Mucosa of descending colon (tissue), 3 donors: ENCODE data around the gene CDC42EP5. TPM values are rescaled to one million over a fixed set of nuclear protein-coding genes. Genes with fewer than 3 reads are reported as not detected.
A peak's percentile ranks its signal among the peaks of the same experiment; 100 is the strongest.

ENCODE experiments used
- ATAC-seq: fragments of 200-7000 bp; cut with Tn5 transposase; one replicate; pipeline ENCODE4 v1.9.1; 2020; ENCODE audit warnings: mild to moderate bottlenecking, moderate library complexity
- DNase-seq, 3 donors: peaks; one replicate each; pipeline ENCODE4 v3.0.0-alpha.2; 2020
- H3K36me3 ChIP-seq: fragments of 200-600 bp; one replicate; pipeline ENCODE4 v1.8.0; 2021; ENCODE audit warnings: low read depth, mild to moderate bottlenecking
- H3K4me1 ChIP-seq: fragments of 200-600 bp; one replicate; pipeline ENCODE4 v1.8.0; 2021; ENCODE audit warnings: low read depth, mild to moderate bottlenecking
- H3K4me3 ChIP-seq: fragments of 200-600 bp; one replicate; pipeline ENCODE4 v1.8.0; 2021; ENCODE audit warnings: mild to moderate bottlenecking
- H3K9me3 ChIP-seq: fragments of 200-600 bp; one replicate; pipeline ENCODE4 v1.8.0; 2021; ENCODE audit warnings: mild to moderate bottlenecking
- CTCF ChIP-seq: fragments of 200-600 bp; IDR thresholded peaks from one replicate; pipeline ENCODE4 v1.8.0; 2022; ENCODE audit warnings: antibody characterized with exemption, mild to moderate bottlenecking
- intact Hi-C, 2 donors: fragments of 100-400 bp; cut with DNase I in 1 of 2; cut with micrococcal nuclease in 1 of 2; formaldehyde crosslinking; loops; one replicate each; pipeline versions ENCODE4 v1.11.0 to v1.11.1; 2022; cut with DNase I, micrococcal nuclease
- total RNA-seq, 3 donors: library from RNA; stranded (reverse); fragmentation: NEBNext Ultra II Directional in 2 of 3; extraction: Animal tissue kit (Norgen Biotek cat#: 25700) in 2 of 3; gene quantifications; one replicate each; pipeline versions ENCODE4 v1.2.1 to v1.2.4, GENCODE V29; 2021 to 2023
- donor health status: DM: no; HTN: no; CAD: no; lungs with moderate emphysema.
- donor health status: DM: no; HTN: no; CAD: no.
- donor health status: DM: no; HTN: yes; CAD: no.

Gene CDC42EP5
- total RNA-seq, 3 donors from 2014 or later, result 130 to 446 (median 319) TPM

GRCh38 chr19:54434112-54434872 is 38.8 kb downstream of the CDC42EP5 start:
- H3K4me1 ChIP-seq, result peaks cover 8% of the 10 kb centered on the region
- no peak for DNase-seq
- intact Hi-C loops, result no loop called here
- ATAC-seq, result no peak
- H3K36me3 ChIP-seq, result no peaks in the 10 kb centered on the region
- no peak overlapping the region for H3K4me3 ChIP-seq
- no peak for TF ChIP-seq CTCF
- H3K9me3 ChIP-seq, result no peaks in the 10 kb centered on the region

- TF ChIP-seq CTCF, result no peak
- H3K4me1 ChIP-seq, result peaks cover 8% of the 10 kb centered on the region
- intact Hi-C loops, result no loop called here
- no peak for ATAC-seq
- DNase-seq, result no peak
- no peaks in the 10 kb centered on the region for H3K36me3 ChIP-seq
- H3K9me3 ChIP-seq, result no peaks in the 10 kb centered on the region
- no peak overlapping the region for H3K4me3 ChIP-seq
Measured at GRCh38 chr19:54433697-54434096, 39.4 kb downstream of the CDC42EP5 start.

GRCh38 chr19:54432144-54432738 is 40.9 kb downstream of the CDC42EP5 start:
- ATAC-seq (no peak), DNase-seq (no peak)
- H3K4me1 ChIP-seq, result peaks cover 8% of the 10 kb centered on the region
- TF ChIP-seq CTCF, result no peak
- no peak overlapping the region for H3K4me3 ChIP-seq
- no peaks in the 10 kb centered on the region for H3K36me3 ChIP-seq
- intact Hi-C loops, result no loop called here
- no peaks in the 10 kb centered on the region for H3K9me3 ChIP-seq

GRCh38 chr19:54431255-54431838 is 41.7 kb downstream of the CDC42EP5 start:
- Histone ChIP-seq H3K4me1 (peaks cover 8% of the 10 kb centered on the region), H3K9me3 (no peaks in the 10 kb centered on the region), H3K36me3 (no peaks in the 10 kb centered on the region), H3K4me3 (no peak overlapping the region)
- ATAC-seq (peak; percentile 32), DNase-seq (no peak)
- intact Hi-C loops, result no loop called here
- TF ChIP-seq CTCF, result no peak

GRCh38 chr19:54430306-54431254 is 42.5 kb downstream of the CDC42EP5 start:
- TF ChIP-seq CTCF, result no peak
- intact Hi-C loops, result no loop called here
- peak; percentile 74 for ATAC-seq

More at GRCh38 chr19:54430306-54431254, 42.5 kb downstream of the CDC42EP5 start:
- H3K4me1 ChIP-seq, result peaks cover 8% of the 10 kb centered on the region
- H3K9me3 ChIP-seq, result no peaks in the 10 kb centered on the region
- H3K4me3 ChIP-seq, result no peak overlapping the region
- H3K36me3 ChIP-seq, result no peaks in the 10 kb centered on the region
- DNase-seq, result peak in 2 of 3 donors; percentile 52 to 71
